Fibroblast of lung (primary cell): Measurements from ENCODE around the gene NLGN1. TPM values are rescaled to one million over a fixed set of nuclear protein-coding genes. Genes with fewer than 3 reads are reported as not detected.
A peak's percentile ranks its signal among the peaks of the same experiment; 100 is the strongest.

ENCODE experiments used
- DNase-seq, 2 donors: peaks; one replicate each; pipeline versions ENCODE4 v3.0.0 to v3.0.0-alpha.2; 2010; ENCODE audit warnings: low read depth in 2 of 2
- H2AFZ ChIP-seq: 2 replicates; pipeline ENCODE4 v1.5.1; 2012; ENCODE audit warnings: low read length, control low read depth, inconsistent platforms
- H3K27ac ChIP-seq: 2 replicates; pipeline ENCODE4 v1.5.1; 2011; ENCODE audit warnings: low read length, control low read depth; ENCODE audit not compliant: insufficient read depth
- H3K27me3 ChIP-seq: 2 replicates; pipeline ENCODE4 v1.5.1; 2011; ENCODE audit warnings: mild to moderate bottlenecking, low read length; ENCODE audit not compliant: control insufficient read depth, insufficient read depth
- H3K36me3 ChIP-seq: 2 replicates; pipeline ENCODE4 v1.5.1; 2011; ENCODE audit warnings: low read length; ENCODE audit not compliant: control insufficient read depth, insufficient read depth
- H3K4me1 ChIP-seq: 2 replicates; pipeline ENCODE4 v1.5.1; 2011; ENCODE audit warnings: low read length; ENCODE audit not compliant: control insufficient read depth, insufficient read depth; ENCODE audit errors: extremely low read depth
- H3K4me2 ChIP-seq: 2 replicates; pipeline ENCODE4 v1.5.1; 2011; ENCODE audit warnings: low read length, control low read depth; ENCODE audit not compliant: insufficient read depth; ENCODE audit errors: extremely low read depth
- H3K4me3 ChIP-seq, 4 experiments: fragments of 200-600 bp in 1 of 4; sonication (generic) in 1 of 4; replicated peaks in 1 of 4; 2 replicates each; pipeline ENCODE4 v1.5.1; 2011 to 2016; ENCODE audit warnings: low read length in 4 of 4, low read depth in 3 of 4, mild to moderate bottlenecking in 3 of 4, control low read depth in 2 of 4, inconsistent platforms in 1 of 4, mixed read lengths in 1 of 4; ENCODE audit not compliant: insufficient read depth in 1 of 4; ENCODE audit errors: control extremely low read depth in 1 of 4
- H3K79me2 ChIP-seq: 2 replicates; pipeline ENCODE4 v1.5.1; 2012; ENCODE audit warnings: mild to moderate bottlenecking, low read length, inconsistent platforms; ENCODE audit not compliant: control insufficient read depth, insufficient read depth
- H3K9ac ChIP-seq: 2 replicates; pipeline ENCODE4 v1.5.1; 2011; ENCODE audit warnings: mild to moderate bottlenecking, low read length, control low read depth; ENCODE audit not compliant: insufficient read depth
- H3K9me3 ChIP-seq: 2 replicates; pipeline ENCODE4 v1.5.1; 2012; ENCODE audit warnings: low read depth, low read length; ENCODE audit not compliant: control insufficient read depth, insufficient read depth
- H4K20me1 ChIP-seq: 2 replicates; pipeline ENCODE4 v1.5.1; 2011; ENCODE audit warnings: low read length; ENCODE audit not compliant: control insufficient read depth, insufficient read depth; ENCODE audit errors: extremely low read depth
- EZH2 ChIP-seq: IDR thresholded peaks from 2 replicates; pipeline ENCODE4 v1.5.1; 2012; ENCODE audit warnings: low read length, control low read depth, mild to moderate bottlenecking; ENCODE audit errors: missing control alignments
- polyA plus RNA-seq, 2 donors: library from polyadenylated mRNA; depleted of rRNA in 1 of 2; stranded (reverse) in 1 of 2; unstranded in 1 of 2; fragments of >200 nt; gene quantifications; 2 replicates each; pipeline ENCODE4 v1.2.1, GENCODE V29; 2011 to 2012; ENCODE audit warnings: missing spikeins in 1 of 2
- total RNA-seq: library from RNA; depleted of rRNA; stranded (reverse); fragments of >200 nt; gene quantifications from 2 replicates; pipeline ENCODE4 v1.2.1, GENCODE V29; 2014
- TF ChIP-seq, protein P1 (sequence below), 2 donors: IDR thresholded peaks in 1 of 2; conservative IDR thresholded peaks in 1 of 2; 1 replicate in 1 of 2; 2 replicates in 1 of 2; pipeline ENCODE4 v1.5.1; 2011 to 2012; ENCODE audit warnings: low read length in 2 of 2, control low read depth in 1 of 2, inconsistent platforms in 1 of 2, low read depth in 1 of 2, mild to moderate bottlenecking in 1 of 2

Gene NLGN1
- total and polyA plus RNA-seq, 2 donors (not counting 1 experiment from before 2014, with no cell fraction given): 0.61 to 2.1 TPM

DNA sequence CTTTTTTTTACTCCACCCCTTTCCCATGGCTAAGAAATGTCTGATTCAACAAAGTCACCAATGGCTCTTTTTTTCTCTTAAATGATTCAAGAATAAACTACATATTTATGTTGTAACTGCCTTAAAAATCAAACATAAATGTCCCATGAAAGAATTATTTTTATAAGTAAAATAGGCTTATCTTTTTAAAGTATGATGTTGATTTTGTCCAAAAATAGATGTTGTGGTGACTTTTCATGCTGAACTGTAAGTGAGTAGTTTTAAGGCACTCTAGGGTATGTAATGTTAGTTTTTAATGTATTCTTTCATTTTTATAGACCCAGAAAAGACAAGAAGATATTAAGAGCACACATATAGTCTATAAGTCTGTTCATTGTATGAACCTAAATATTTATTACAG is 594.9 kb downstream of the NLGN1 start:
- Histone ChIP-seq H3K36me3 (no peaks in the 10 kb centered on the region), H3K27me3 (no peaks in the 10 kb centered on the region), H4K20me1 (no peaks in the 10 kb centered on the region), H3K79me2 (no peaks in the 10 kb centered on the region), H3K4me2 (no peak overlapping the region), H2AFZ (no peak overlapping the region), H3K9ac (no peak overlapping the region), H3K4me3 (no peak overlapping the region), H3K27ac (no peak overlapping the region), H3K9me3 (no peaks in the 10 kb centered on the region), H3K4me1 (no peaks in the 10 kb centered on the region)
- DNase-seq: no peak
- TF ChIP-seq EZH2: no peak
- TF ChIP-seq, protein P1, sequence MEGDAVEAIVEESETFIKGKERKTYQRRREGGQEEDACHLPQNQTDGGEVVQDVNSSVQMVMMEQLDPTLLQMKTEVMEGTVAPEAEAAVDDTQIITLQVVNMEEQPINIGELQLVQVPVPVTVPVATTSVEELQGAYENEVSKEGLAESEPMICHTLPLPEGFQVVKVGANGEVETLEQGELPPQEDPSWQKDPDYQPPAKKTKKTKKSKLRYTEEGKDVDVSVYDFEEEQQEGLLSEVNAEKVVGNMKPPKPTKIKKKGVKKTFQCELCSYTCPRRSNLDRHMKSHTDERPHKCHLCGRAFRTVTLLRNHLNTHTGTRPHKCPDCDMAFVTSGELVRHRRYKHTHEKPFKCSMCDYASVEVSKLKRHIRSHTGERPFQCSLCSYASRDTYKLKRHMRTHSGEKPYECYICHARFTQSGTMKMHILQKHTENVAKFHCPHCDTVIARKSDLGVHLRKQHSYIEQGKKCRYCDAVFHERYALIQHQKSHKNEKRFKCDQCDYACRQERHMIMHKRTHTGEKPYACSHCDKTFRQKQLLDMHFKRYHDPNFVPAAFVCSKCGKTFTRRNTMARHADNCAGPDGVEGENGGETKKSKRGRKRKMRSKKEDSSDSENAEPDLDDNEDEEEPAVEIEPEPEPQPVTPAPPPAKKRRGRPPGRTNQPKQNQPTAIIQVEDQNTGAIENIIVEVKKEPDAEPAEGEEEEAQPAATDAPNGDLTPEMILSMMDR (conservative IDR thresholded peaks at IDR 0.05 in 1 of 2, IDR thresholded peaks at IDR 0.05 in 1 of 2; ENCODE audit: low read depth in 1 of 2, low read length in 2 of 2): no peak

DNA sequence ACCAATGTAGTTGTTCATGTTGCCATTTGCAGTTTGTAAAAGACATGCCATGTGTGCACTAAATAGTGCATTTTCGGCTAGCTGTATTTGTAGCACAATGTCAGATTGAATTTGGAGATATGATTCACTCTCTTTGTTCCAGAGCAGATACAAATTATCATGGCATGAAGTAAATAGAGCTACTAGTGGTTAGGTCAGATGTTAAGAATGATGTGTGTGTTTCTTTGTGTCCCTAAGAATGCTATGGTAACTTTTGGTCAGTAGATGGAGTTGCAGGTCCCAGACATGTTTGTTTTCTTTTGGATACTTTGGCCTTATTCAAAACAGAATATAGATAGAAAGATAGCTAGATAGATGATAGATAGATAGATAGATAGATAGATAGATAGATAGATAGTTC is 595.8 kb downstream of the NLGN1 start:
- TF ChIP-seq EZH2: no peak
- TF ChIP-seq, protein P1 (conservative IDR thresholded peaks at IDR 0.05 in 1 of 2, IDR thresholded peaks at IDR 0.05 in 1 of 2; ENCODE audit: low read depth in 1 of 2, low read length in 2 of 2): peak; percentile 24 to 62
- H3K36me3 ChIP-seq: no peaks in the 10 kb centered on the region
- DNase-seq: peak; percentile 60 to 78
- H3K4me1 ChIP-seq: no peaks in the 10 kb centered on the region
- H3K4me3 ChIP-seq: no peak overlapping the region
- H3K4me2 ChIP-seq: no peak overlapping the region
- H4K20me1 ChIP-seq: no peaks in the 10 kb centered on the region
- no peak overlapping the region for H3K27ac ChIP-seq
- H3K79me2 ChIP-seq: no peaks in the 10 kb centered on the region
- no peak overlapping the region for H2AFZ ChIP-seq
- no peaks in the 10 kb centered on the region for H3K27me3 ChIP-seq
- H3K9ac ChIP-seq: no peak overlapping the region
- no peaks in the 10 kb centered on the region for H3K9me3 ChIP-seq

DNA sequence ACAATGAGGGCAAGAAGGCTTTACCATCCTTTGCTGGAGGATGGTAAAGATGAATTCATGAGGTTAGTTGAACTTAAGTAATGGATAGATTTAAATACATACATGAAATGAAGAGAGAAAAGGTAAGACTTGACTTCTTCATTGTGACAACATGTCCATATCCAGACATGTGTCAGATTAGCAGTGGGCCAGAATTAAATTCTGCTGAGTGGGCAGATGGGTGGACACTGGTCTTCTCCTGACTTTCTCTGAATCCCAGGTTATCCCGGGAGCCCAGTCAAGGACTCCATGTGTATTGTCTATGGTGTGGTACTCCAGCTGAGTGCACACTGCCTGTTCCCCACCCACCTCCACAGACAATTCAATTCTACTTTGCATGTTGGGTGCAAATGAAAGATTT is 603.1 kb downstream of the NLGN1 start:
- H3K27me3 ChIP-seq: no peaks in the 10 kb centered on the region
- H3K9ac ChIP-seq: no peak overlapping the region
- no peaks in the 10 kb centered on the region for H3K79me2 ChIP-seq
- no peak for DNase-seq
- H3K4me1 ChIP-seq: no peaks in the 10 kb centered on the region
- H3K36me3 ChIP-seq: no peaks in the 10 kb centered on the region
- no peak overlapping the region for H3K4me2 ChIP-seq
- no peak overlapping the region for H3K27ac ChIP-seq
- no peak overlapping the region for H2AFZ ChIP-seq
- TF ChIP-seq EZH2: no peak
- TF ChIP-seq, protein P1 (conservative IDR thresholded peaks at IDR 0.05 in 1 of 2, IDR thresholded peaks at IDR 0.05 in 1 of 2; ENCODE audit: low read depth in 1 of 2, low read length in 2 of 2): no peak
- H4K20me1 ChIP-seq: no peaks in the 10 kb centered on the region
- H3K4me3 ChIP-seq: no peak overlapping the region
- no peaks in the 10 kb centered on the region for H3K9me3 ChIP-seq
